RCC 7860 (cell line): ENCODE results near the gene NTRK2.

Experiments used
- DNase-seq: peaks from one replicate; pipeline ENCODE4 v3.0.0-alpha.2; 2015; ENCODE audit warnings: low spot score
- FAIRE-seq: peaks from 2 replicates; lab custom pipeline; 2012; peaks lifted over from hg19 to GRCh38; lab: Jason Lieb, UNC

The NTRK2 gene

GRCh38 chr9:84681516-84682285, 12.2 kb downstream of the NTRK2 start:
- DNase-seq: no peak
- FAIRE-seq: no peak

GRCh38 chr9:84686068-84686467, 16.5 kb downstream of the NTRK2 start:
- no peak for FAIRE-seq

GRCh38 chr9:84688956-84689355, 19.4 kb downstream of the NTRK2 start:
- DNase-seq (no peak), FAIRE-seq (no peak)

More at GRCh38 chr9:84686068-84686467, 16.5 kb downstream of the NTRK2 start:
- no peak for DNase-seq

- FAIRE-seq (no peak), DNase-seq (no peak)
Measured at GRCh38 chr9:84691634-84692033, 22.1 kb downstream of the NTRK2 start.

GRCh38 chr9:84694248-84694647, 24.7 kb downstream of the NTRK2 start:
- DNase-seq (no peak), FAIRE-seq (no peak)

- DNase-seq: no peak
- no peak for FAIRE-seq
Measured at GRCh38 chr9:84697042-84697441, 27.5 kb downstream of the NTRK2 start.

- FAIRE-seq (no peak), DNase-seq (no peak)
Measured at GRCh38 chr9:84697509-84698114, 28.1 kb downstream of the NTRK2 start.

DNA sequence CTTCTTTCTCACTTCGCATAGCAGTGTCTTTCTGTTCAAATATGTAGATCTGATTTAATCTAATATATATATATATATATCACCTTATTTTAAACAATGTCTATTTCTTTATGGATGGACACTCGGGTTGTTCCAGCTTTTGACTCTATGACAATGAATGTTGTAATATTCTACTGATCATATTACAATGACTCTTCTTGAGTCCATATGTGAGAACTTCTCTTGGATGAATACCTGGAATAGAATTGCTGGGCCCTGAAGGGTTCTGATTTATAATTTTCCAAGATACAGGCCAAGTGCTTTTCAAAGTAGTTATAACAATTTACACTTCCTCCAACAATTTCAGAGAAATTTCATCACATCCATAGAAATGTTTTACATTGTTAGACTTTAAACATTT, 28.8 kb downstream of the NTRK2 start:
- no peak for DNase-seq
- no peak for FAIRE-seq

GRCh38 chr9:84699984-84700383, 30.5 kb downstream of the NTRK2 start:
- no peak for FAIRE-seq
- no peak for DNase-seq

- FAIRE-seq (no peak), DNase-seq (no peak)
Measured at GRCh38 chr9:84701801-84702200, 32.3 kb downstream of the NTRK2 start.

DNA sequence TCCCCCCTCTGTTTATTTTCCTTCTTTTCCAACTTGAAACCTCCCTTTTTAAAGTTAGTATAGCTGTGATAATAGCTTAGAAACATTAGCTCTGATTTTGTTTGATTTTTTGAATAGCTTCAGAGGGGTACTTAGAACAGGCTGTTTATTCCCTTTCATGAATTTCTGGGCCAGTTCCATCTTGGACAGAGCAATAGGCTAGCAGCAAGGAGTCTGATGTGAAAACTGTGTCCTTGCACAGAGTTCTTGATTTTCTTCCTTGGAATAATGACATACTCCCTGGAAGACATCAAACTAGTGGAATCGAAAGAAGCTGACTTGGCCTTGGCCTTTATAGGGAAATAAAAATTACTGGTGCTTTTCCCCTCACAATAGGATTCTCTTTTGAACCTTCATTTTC, 32.9 kb downstream of the NTRK2 start:
- FAIRE-seq: no peak
- no peak for DNase-seq

GRCh38 chr9:84703793-84704192, 34.3 kb downstream of the NTRK2 start:
- DNase-seq (no peak), FAIRE-seq (no peak)

DNA sequence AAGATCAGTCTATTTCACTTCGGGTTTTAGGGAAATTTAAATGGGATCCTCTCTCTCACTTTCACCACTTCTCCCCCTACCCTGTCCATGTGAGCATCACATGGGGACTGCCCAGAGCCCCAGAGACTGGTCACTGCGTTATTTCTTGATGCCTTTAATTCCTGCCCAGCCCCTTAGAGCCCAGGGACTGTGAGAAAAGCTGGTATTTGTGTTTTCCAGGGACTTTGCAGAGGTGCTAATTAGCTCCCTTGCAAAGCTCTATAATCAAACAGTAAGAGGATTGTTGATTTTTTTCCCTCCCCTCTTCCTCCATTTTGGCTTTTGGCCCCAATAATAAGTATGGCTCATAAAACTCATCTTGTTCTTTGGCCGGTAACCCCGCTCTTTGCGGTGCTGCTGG, 35.6 kb downstream of the NTRK2 start:
- no peak for DNase-seq
- FAIRE-seq: no peak

- no peak for FAIRE-seq
Measured at GRCh38 chr9:84708400-84708799, 38.9 kb downstream of the NTRK2 start.

DNA sequence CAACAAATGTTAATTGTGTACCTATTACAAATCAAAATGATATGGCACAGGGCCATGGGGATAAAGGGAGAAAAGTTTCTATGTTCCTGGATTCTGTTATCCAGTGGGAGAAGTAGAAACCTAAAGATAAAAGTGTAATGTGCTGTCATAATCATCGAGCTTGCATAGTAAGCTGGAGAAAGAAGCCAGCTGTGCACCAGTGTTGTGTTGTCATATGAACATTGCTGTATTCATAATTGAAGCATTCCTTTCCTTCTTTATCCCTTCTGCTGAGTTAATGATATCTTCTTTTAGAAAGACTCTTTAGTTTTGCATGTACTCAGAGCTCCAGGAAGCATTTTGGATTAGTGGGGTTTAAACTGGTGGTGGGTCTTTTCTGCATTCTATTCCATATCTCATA, 39.5 kb downstream of the NTRK2 start:
- DNase-seq (no peak), FAIRE-seq (no peak)

More at GRCh38 chr9:84708400-84708799, 38.9 kb downstream of the NTRK2 start:
- DNase-seq: no peak

DNA sequence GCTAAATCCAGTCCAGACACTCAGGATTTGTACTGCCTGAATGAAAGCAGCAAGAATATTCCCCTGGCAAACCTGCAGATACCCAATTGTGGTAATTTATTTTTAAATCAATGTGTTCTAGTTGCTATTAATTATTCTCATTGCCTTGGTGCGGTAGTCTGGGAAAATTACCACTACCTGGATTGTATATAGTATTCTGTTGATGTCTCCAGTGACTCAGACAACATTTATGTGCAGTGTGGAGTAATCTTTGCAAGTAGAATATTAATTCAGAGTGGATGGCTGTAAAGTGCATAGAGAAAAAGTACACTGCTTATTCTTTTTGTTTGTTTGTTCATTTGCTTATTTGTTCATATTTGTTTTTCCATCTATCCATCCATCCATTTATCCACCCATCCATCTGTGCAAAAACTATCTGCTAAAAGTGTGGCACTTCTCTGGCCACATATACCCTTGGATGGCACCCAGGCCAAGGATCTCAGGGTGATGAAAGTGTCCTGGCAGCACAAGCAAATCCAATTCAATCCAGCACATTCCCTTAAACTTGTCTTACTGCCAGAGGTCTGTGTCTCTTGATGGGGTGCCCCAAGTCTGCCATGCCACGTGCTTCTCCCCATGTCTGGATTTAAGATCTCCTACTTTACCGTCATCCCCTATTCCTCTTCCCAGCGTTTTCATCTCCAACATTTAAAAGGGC, 41.3 kb downstream of the NTRK2 start:
- no peak for FAIRE-seq

GRCh38 chr9:84711398-84711777, 41.9 kb downstream of the NTRK2 start:
- FAIRE-seq (no peak), DNase-seq (no peak)

More for the DNA sequence above, 41.3 kb downstream of the NTRK2 start:
- DNase-seq: no peak

GRCh38 chr9:84711936-84712335, 42.4 kb downstream of the NTRK2 start:
- FAIRE-seq: no peak
- DNase-seq: peak; percentile 19

GRCh38 chr9:84716217-84716616, 46.7 kb downstream of the NTRK2 start:
- no peak for DNase-seq

GRCh38 chr9:84718476-84718875, 48.9 kb downstream of the NTRK2 start:
- no peak for FAIRE-seq
- no peak for DNase-seq

More at GRCh38 chr9:84716217-84716616, 46.7 kb downstream of the NTRK2 start:
- FAIRE-seq: no peak

DNA sequence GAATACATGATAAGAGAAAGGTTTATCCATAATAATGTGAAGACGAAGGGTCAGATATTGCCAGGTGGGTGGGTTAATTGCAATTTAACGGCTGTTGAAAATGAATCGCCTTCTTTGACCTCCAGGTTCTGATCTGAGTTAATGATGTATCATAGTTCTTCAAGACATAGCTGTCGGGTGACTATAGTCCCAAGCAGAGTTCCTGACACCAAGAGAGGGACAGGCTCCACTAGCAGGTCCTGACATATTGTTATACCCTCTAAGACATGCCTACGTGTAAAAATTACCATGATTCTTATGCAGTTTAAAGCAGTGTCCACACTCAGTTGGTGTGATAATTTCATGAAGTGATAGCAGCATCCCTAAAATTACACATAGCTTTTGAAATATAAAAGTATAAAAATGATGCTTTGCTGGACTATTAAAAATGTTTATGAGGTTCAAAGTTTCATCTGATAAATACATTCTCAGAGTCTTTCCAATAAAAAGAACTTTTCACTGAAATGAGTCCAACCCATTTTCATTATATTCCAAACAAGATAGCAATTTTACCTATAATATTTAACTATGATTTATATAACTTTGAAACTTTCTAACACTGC, 53.0 kb downstream of the NTRK2 start:
- FAIRE-seq (no peak), DNase-seq (no peak)
